ENCODE measurements around the gene CHSY3. TPM values are rescaled to one million over a fixed set of nuclear protein-coding genes. Genes with fewer than 3 reads are reported as not detected.

CHSY3 gene
- total RNA-seq, 1 donor from 2014 or later = not detected

- H3K27me3 Mint-ChIP-seq (ENCODE audit: unreplicated experiment) = no peaks in the 10 kb centered on the region
- H3K4me1 Mint-ChIP-seq (ENCODE audit: low read depth, unreplicated experiment) = peaks cover 5% of the 10 kb centered on the region
- H3K27ac Mint-ChIP-seq (ENCODE audit: unreplicated experiment) = no peak overlapping the region
- TF ChIP-seq, protein P1, sequence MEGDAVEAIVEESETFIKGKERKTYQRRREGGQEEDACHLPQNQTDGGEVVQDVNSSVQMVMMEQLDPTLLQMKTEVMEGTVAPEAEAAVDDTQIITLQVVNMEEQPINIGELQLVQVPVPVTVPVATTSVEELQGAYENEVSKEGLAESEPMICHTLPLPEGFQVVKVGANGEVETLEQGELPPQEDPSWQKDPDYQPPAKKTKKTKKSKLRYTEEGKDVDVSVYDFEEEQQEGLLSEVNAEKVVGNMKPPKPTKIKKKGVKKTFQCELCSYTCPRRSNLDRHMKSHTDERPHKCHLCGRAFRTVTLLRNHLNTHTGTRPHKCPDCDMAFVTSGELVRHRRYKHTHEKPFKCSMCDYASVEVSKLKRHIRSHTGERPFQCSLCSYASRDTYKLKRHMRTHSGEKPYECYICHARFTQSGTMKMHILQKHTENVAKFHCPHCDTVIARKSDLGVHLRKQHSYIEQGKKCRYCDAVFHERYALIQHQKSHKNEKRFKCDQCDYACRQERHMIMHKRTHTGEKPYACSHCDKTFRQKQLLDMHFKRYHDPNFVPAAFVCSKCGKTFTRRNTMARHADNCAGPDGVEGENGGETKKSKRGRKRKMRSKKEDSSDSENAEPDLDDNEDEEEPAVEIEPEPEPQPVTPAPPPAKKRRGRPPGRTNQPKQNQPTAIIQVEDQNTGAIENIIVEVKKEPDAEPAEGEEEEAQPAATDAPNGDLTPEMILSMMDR (IDR thresholded peaks at IDR 0.05; ENCODE audit: partially characterized antibody, unreplicated experiment) = no peak
- no peak for DNase-seq
- no peaks in the 10 kb centered on the region for H3K9me3 Mint-ChIP-seq (ENCODE audit: unreplicated experiment)
- no peak overlapping the region for H3K4me3 Mint-ChIP-seq (ENCODE audit: unreplicated experiment)
- H3K36me3 Mint-ChIP-seq (ENCODE audit: unreplicated experiment) = no peaks in the 10 kb centered on the region
Measured at GRCh38 chr5:130151239-130151638, 247.0 kb downstream of the CHSY3 start.

- TF ChIP-seq, protein P1 (IDR thresholded peaks at IDR 0.05; ENCODE audit: partially characterized antibody, unreplicated experiment) = no peak
- Mint-ChIP-seq H3K9me3 (ENCODE audit: unreplicated experiment) (no peaks in the 10 kb centered on the region), H3K27ac (ENCODE audit: unreplicated experiment) (no peak overlapping the region), H3K4me3 (ENCODE audit: unreplicated experiment) (no peak overlapping the region), H3K4me1 (ENCODE audit: low read depth, unreplicated experiment) (peaks cover 5% of the 10 kb centered on the region), H3K36me3 (ENCODE audit: unreplicated experiment) (no peaks in the 10 kb centered on the region), H3K27me3 (ENCODE audit: unreplicated experiment) (no peaks in the 10 kb centered on the region)
- DNase-seq = no peak
Measured at GRCh38 chr5:130155345-130156011, 251.2 kb downstream of the CHSY3 start.

DNA sequence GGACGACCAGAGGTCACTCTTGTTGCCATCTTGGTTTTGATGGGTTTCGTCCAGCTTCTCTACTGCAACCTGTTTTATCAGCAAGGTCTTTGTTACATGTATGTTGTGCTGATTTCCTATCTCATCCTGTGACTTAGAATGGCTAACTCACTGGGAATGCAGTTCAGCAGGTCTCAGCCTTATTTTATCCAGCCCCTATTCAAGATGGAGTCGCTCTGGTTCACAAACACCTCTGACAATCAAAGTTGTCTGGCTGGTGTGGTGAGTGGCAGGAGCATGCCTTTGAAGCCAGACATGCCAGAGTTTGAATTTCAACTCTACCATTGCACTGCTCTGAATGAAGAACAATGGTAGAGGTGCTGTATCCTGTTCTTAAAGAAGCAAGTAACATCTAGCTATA lies 253.8 kb downstream of the CHSY3 start:
- Mint-ChIP-seq H3K4me3 (ENCODE audit: unreplicated experiment) (no peak overlapping the region), H3K36me3 (ENCODE audit: unreplicated experiment) (no peaks in the 10 kb centered on the region), H3K27ac (ENCODE audit: unreplicated experiment) (no peak overlapping the region), H3K27me3 (ENCODE audit: unreplicated experiment) (no peaks in the 10 kb centered on the region), H3K9me3 (ENCODE audit: unreplicated experiment) (no peaks in the 10 kb centered on the region), H3K4me1 (ENCODE audit: low read depth, unreplicated experiment) (peaks cover 5% of the 10 kb centered on the region)
- TF ChIP-seq, protein P1 (IDR thresholded peaks at IDR 0.05; ENCODE audit: partially characterized antibody, unreplicated experiment) = no peak
- no peak for DNase-seq

GRCh38 chr5:130159968-130160367 lies 255.7 kb downstream of the CHSY3 start:
- peaks cover 4% of the 10 kb centered on the region for H3K4me1 Mint-ChIP-seq (ENCODE audit: low read depth, unreplicated experiment)
- DNase-seq = no peak
- no peaks in the 10 kb centered on the region for H3K36me3 Mint-ChIP-seq (ENCODE audit: unreplicated experiment)
- no peak overlapping the region for H3K27ac Mint-ChIP-seq (ENCODE audit: unreplicated experiment)
- no peaks in the 10 kb centered on the region for H3K27me3 Mint-ChIP-seq (ENCODE audit: unreplicated experiment)
- no peak overlapping the region for H3K4me3 Mint-ChIP-seq (ENCODE audit: unreplicated experiment)
- TF ChIP-seq, protein P1 (IDR thresholded peaks at IDR 0.05; ENCODE audit: partially characterized antibody, unreplicated experiment) = no peak
- no peaks in the 10 kb centered on the region for H3K9me3 Mint-ChIP-seq (ENCODE audit: unreplicated experiment)

DNA sequence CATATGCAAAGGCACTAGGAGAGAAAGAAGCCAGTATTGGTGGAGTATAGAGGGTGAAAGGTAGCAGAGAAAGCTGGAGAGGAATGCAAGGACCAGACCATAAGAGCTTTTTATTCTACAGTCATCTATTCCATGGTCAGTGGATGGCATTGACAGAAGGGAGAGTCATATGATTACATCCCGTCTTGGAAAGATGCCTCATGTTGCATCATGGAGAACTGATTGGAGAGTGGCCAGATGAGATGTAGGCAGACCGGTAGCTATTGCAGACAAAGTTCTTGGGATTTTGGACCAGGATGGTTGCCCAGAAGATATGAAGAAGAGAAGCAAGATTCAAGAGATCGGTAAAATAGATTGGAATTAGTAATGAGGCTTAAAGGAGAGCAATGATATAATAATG lies 260.7 kb downstream of the CHSY3 start:
- no peak overlapping the region for H3K4me3 Mint-ChIP-seq (ENCODE audit: unreplicated experiment)
- TF ChIP-seq, protein P1 (IDR thresholded peaks at IDR 0.05; ENCODE audit: partially characterized antibody, unreplicated experiment) = no peak

More for the DNA sequence above, 260.7 kb downstream of the CHSY3 start:
- no peak for DNase-seq
- Mint-ChIP-seq H3K27me3 (ENCODE audit: unreplicated experiment) (no peaks in the 10 kb centered on the region), H3K9me3 (ENCODE audit: unreplicated experiment) (no peaks in the 10 kb centered on the region), H3K36me3 (ENCODE audit: unreplicated experiment) (no peaks in the 10 kb centered on the region), H3K4me1 (ENCODE audit: low read depth, unreplicated experiment) (peaks cover 1% of the 10 kb centered on the region), H3K27ac (ENCODE audit: unreplicated experiment) (no peak overlapping the region)
